Activated CD8-positive, alpha-beta T cell treated with anti-CD3 and anti-CD28 coated beads for 36 hours (primary cell): ENCODE results near the gene GRM4. TPM values are rescaled to one million over a fixed set of nuclear protein-coding genes. Genes with fewer than 3 reads are reported as not detected.

ENCODE experiments used
- ATAC-seq: fragments of 200-7000 bp; cut with Tn5 transposase; one replicate; pipeline ENCODE4 v1.10.0; 2021; ENCODE audit warnings: mild to moderate bottlenecking, moderate library complexity
- CTCF ChIA-PET: fragments of 350-600 bp; sonication (Branson Sonifier 250); formaldehyde crosslinking; loops from one replicate; lab custom pipeline; 2021; ENCODE audit warnings: antibody characterized with exemption; lab: Charles Lee
- POLR2A ChIA-PET: fragments of 350-600 bp; sonication (Branson Sonifier 250); formaldehyde crosslinking; loops from one replicate; lab custom pipeline; 2021; ENCODE audit warnings: antibody characterized with exemption; lab: Charles Lee
- DNase-seq: peaks from one replicate; pipeline ENCODE4 v3.0.0-alpha.2; 2020
- H3K27ac Mint-ChIP-seq: one replicate; pipeline ENCODE4 v1.8.0; 2021; ENCODE audit warnings: mild to moderate bottlenecking, mixed read lengths
- H3K27me3 Mint-ChIP-seq: one replicate; pipeline ENCODE4 v1.8.0; 2021; ENCODE audit warnings: mixed read lengths
- H3K36me3 Mint-ChIP-seq: one replicate; pipeline ENCODE4 v1.8.0; 2021; ENCODE audit warnings: low read depth, mixed read lengths
- H3K4me1 Mint-ChIP-seq: one replicate; pipeline ENCODE4 v1.8.0; 2021; ENCODE audit warnings: low read depth, mixed read lengths
- H3K4me3 Mint-ChIP-seq: one replicate; pipeline ENCODE4 v1.8.0; 2021; ENCODE audit warnings: mild to moderate bottlenecking, moderate library complexity, mixed read lengths
- H3K9me3 Mint-ChIP-seq: one replicate; pipeline ENCODE4 v1.8.0; 2021; ENCODE audit warnings: mixed read lengths
- CTCF ChIP-seq: fragments of 200-600 bp; IDR thresholded peaks from one replicate; pipeline ENCODE4 v1.8.0; 2022; ENCODE audit warnings: antibody characterized with exemption, mild to moderate bottlenecking
- intact Hi-C: fragments of 100-400 bp; cut with micrococcal nuclease; formaldehyde crosslinking; loops from one replicate; pipeline ENCODE4 v1.10.0; 2022
- total RNA-seq, 2 experiments: library from RNA; stranded (reverse); gene quantifications; one replicate each; pipeline ENCODE4 v1.2.3, GENCODE V29; 2021

GRM4 gene
- total RNA-seq, 2 experiments from 2014 or later: 0.11 to 0.14 TPM

GRCh38 chr6:34120953-34121675 lies 24.8 kb downstream of the GRM4 start:
- POLR2A ChIA-PET: no interaction called here

GRCh38 chr6:34115915-34116314 lies 30.0 kb downstream of the GRM4 start:
- ChIA-PET POLR2A (no interaction called here), CTCF (no interaction called here)
- intact Hi-C loops: no loop called here
- no peak overlapping the region for H3K4me3 Mint-ChIP-seq
- H3K9me3 Mint-ChIP-seq: no peaks in the 10 kb centered on the region
- no peak overlapping the region for H3K27ac Mint-ChIP-seq
- H3K27me3 Mint-ChIP-seq: peaks cover 19% of the 10 kb centered on the region
- no peak for ATAC-seq
- H3K36me3 Mint-ChIP-seq: no peaks in the 10 kb centered on the region
- no peaks in the 10 kb centered on the region for H3K4me1 Mint-ChIP-seq
- DNase-seq: no peak
- no peak for TF ChIP-seq CTCF

More at GRCh38 chr6:34120953-34121675, 24.8 kb downstream of the GRM4 start:
- H3K4me3 Mint-ChIP-seq: no peak overlapping the region
- H3K27ac Mint-ChIP-seq: no peak overlapping the region
- H3K27me3 Mint-ChIP-seq: peaks cover 4% of the 10 kb centered on the region
- ATAC-seq (no peak), DNase-seq (no peak)
- CTCF ChIA-PET: interaction anchor here (1.3 kb wide), 1 partner anchor 34 kb away, joined by 3 read pairs; no protein-coding TSS in a partner anchor
- no peak for TF ChIP-seq CTCF
- intact Hi-C loops: no loop called here
- no peaks in the 10 kb centered on the region for H3K9me3 Mint-ChIP-seq
- no peaks in the 10 kb centered on the region for H3K4me1 Mint-ChIP-seq
- no peaks in the 10 kb centered on the region for H3K36me3 Mint-ChIP-seq

- H3K4me3 Mint-ChIP-seq: no peak overlapping the region
- DNase-seq (peak; percentile 19), ATAC-seq (no peak)
- ChIA-PET CTCF (no interaction called here), POLR2A (no interaction called here)
- intact Hi-C loops: no loop called here
- peaks cover 22% of the 10 kb centered on the region for H3K27me3 Mint-ChIP-seq
- H3K9me3 Mint-ChIP-seq: no peaks in the 10 kb centered on the region
- no peak for TF ChIP-seq CTCF
- no peaks in the 10 kb centered on the region for H3K4me1 Mint-ChIP-seq
- no peaks in the 10 kb centered on the region for H3K36me3 Mint-ChIP-seq
- no peak overlapping the region for H3K27ac Mint-ChIP-seq
Observed at GRCh38 chr6:34115403-34115795, 30.5 kb downstream of the GRM4 start.

DNA sequence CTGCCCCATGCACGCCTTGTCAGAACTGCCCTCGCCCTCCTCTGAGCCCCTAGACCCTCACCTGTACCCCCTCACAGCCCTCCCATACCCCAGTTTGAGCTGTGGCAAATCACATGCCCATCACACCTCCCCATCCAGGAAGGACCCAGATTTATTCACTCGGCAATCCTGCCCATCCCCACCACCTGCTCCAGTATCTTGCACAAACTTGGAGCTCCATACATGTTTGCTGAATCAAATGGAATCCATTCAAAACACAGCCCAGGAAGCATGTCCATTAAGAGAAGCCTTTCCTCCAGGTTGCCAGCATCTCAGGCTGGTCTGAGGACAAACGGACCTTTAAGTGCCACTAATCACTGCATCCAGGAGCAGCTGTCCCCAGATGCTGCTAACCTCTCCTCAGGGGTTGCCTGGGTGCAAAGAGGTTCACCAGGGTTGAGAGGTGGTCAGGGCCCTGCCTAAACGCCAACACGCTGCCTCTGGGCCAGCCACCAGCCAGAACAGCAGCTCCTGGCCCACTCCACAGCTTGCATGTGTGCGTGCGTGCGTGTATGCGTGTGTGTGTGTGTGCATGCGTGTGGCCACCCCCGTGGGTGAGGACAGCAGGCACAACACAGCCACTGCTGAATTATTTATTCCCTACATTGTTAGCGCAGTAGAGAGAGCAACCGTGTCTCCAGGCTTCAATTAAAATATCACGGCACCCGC lies 31.0 kb downstream of the GRM4 start:
- Mint-ChIP-seq H3K4me1 (no peaks in the 10 kb centered on the region), H3K27ac (no peak overlapping the region), H3K36me3 (no peaks in the 10 kb centered on the region), H3K9me3 (no peaks in the 10 kb centered on the region), H3K27me3 (peaks cover 22% of the 10 kb centered on the region), H3K4me3 (no peak overlapping the region)
- ATAC-seq (no peak), DNase-seq (no peak)
- TF ChIP-seq CTCF: no peak
- ChIA-PET CTCF (no interaction called here), POLR2A (no interaction called here)
- intact Hi-C loops: no loop called here

DNA sequence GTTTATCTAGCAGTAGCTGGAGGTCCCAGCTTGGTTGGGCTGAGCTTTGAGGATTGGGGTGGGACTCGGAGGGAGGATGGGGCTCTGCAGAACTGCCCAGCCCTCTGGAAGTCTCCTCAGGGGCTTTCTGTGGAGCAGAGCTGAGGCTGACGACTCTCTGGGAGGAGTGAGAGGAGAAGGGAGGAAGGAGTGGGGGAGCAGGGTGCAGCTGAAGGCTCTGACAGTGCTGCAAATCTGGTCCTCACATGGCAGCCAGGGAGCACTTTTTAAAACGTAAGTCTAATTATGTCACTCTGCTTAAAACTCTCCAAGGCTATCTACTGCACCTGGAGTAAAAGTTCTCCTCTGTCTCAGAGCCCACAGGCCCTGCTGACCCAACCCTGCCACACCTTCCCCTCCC lies 32.4 kb downstream of the GRM4 start:
- ATAC-seq (no peak), DNase-seq (no peak)
- Mint-ChIP-seq H3K36me3 (no peaks in the 10 kb centered on the region), H3K27me3 (peaks cover 22% of the 10 kb centered on the region), H3K4me1 (no peaks in the 10 kb centered on the region), H3K4me3 (no peak overlapping the region), H3K27ac (no peak overlapping the region), H3K9me3 (no peaks in the 10 kb centered on the region)
- intact Hi-C loops: no loop called here
- TF ChIP-seq CTCF: no peak
- CTCF ChIA-PET: interaction anchor here (1.2 kb wide), 1 partner anchor 22 kb away, joined by 3 read pairs; no protein-coding TSS in a partner anchor
- POLR2A ChIA-PET: interaction anchor here (1.6 kb wide), 1 partner anchor 22 kb away, joined by 3 read pairs; no protein-coding TSS in a partner anchor
